ENCODE measurements around the gene TSEN34. TPM values are rescaled to one million over a fixed set of nuclear protein-coding genes. Genes with fewer than 3 reads are reported as not detected.
"Not testable (repeated sequence)": the region's sequence is repeated elsewhere in the genome, so short reads cannot be mapped to it uniquely, and the experiment has no call there.

Gene TSEN34
- total RNA-seq, 1 donor from 2014 or later, result 8.9 TPM

DNA sequence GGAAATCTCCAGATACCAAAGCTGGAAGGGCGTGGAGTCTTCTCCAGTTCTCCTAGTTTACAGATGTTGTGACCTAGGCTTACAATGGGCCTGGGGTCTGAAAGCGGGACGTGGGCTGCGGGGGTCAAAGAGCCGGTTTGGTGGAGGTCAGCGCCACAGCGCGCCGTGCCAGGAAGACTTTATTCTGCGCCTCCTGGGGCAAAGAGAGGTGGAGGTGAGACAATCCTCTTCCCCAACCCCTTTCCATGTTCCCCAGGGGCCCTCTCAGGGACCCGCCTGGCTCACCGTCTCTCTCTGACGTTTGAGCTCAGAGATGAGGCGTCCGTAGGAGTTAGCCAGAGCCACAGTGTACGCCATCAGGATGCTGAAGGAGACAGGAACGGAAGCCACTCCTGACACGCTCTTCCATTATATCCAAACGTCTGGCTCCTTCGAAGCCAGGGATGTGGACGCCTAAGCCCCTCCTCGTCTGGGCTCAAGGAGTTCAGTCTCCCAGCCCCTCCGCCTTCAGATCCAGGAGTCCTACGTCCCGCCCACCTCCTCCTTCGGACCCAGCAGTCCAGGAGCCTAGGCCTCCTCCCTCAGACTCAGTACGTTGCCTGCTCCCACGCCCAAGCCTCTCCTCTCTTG, 30.8 kb upstream of the TSEN34 start:
- intact Hi-C loops (cut with micrococcal nuclease), result loop anchor here (5.0 kb wide), 1 partner anchor 302 kb away; the partner anchor contains the start of gene LENG9

DNA sequence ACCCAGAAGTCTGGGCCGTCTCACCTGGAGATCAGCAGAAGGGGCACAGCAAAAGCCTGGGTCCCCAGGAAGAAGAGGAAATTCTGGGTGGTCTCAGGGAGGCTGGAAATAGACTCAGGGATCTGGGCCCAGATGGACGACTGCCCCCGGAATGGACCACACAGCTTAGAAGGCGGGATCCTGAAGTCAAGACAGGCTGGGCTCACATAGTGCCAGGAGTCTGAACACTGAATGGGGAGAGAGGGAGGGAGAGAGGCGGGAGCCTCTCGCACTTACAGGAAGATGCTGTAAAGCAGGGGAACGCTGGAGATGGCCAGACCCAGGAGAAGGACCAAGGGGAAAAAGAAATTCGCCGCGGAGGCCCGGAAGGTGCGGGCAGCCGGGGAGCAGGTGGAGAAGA, 30.3 kb upstream of the TSEN34 start:
- intact Hi-C loops (cut with micrococcal nuclease), result loop anchor here (5.0 kb wide), 1 partner anchor 301 kb away; the partner anchor contains the start of gene LENG9

DNA sequence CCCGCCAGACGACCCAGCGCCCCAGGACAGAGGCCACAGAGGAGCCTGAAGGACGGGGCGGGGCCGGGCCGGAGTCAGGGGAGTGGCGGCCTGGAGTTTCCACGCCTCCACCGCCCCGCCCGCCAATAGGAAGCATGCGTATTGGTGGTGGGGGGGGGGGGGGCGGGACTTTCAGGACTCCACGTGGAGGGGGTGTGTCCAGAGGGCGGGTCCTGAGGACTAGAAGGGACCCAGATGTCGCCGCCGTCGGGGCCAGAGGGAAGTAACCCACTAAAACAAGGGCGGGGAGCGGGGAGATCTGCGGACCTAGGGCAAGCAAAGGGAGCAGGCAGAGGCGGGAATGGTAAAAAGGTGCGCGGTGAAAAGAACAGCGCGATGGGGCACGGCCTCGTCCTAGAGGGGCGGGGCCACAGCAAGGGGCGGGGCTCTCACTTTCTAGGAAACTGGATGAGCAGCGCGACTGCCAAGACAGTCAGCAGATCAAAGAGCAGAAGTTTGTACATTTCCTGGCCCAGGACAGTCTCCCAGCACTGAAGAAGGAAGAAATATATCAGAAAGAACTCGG, 28.8 kb upstream of the TSEN34 start:
- intact Hi-C loops (cut with micrococcal nuclease), result loop anchor here (1.0 to 5.0 kb wide), 2 partner anchors 28 to 300 kb away; partner anchors contain the start of gene LENG9

DNA sequence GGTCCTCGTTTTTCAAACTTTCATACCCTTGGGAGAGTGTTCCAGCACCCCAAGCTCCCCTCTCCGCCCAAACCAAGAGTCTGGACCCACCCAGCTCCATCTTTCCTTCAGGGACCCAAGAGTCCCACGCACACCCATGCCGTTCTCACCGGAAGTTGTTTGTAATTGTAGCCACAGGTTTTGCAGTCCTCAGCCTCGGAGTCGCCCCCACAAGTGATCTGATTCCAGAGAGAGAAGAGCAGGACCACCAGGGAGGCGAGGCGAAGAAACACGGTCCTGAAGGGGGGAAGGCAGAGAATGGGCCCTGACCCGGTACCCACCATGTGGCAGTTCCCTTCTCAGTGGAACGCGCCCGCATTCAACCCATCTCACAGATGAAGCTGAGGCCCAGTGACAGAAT, 28.2 kb upstream of the TSEN34 start:
- intact Hi-C loops (cut with micrococcal nuclease), result loop anchor here (1.0 to 5.0 kb wide), 2 partner anchors 27 to 299 kb away; partner anchors contain the start of gene LENG9

DNA sequence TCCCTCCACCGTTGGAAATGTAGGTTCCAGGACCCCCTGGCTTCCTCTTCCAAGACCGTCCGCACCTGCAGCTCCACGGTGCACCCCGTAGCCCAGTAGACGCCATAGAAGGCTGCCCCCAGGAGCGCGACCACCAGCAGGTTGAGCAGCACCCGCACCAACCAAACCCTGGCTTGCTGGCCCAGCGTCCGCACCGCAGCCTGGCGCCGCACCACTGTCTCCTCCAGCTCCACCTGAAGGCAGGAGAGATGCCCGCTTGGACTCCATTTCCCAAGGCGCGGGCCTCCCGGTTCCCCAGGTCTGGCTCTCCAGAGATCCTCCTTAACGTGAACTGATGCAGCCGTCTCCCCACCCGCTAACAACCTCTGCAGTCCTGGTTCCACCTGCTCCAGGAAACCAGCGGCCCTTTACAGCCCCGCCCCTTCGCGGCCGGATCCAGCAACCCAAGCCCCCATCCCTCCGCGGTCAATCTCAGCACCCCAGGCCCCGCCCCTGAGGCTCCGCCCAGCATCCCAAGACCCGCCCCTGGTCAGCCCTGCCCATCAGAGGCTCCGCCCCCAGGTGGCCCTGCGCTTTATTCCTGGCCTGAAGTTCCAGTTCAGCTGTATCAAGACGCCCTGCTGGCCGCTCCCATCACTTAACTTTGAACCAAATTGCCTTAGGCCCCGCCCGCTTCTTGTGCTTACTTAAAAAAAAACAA, 26.6 kb upstream of the TSEN34 start:
- intact Hi-C loops (cut with micrococcal nuclease), result loop anchor here (5.0 kb wide), 1 partner anchor 298 kb away; the partner anchor contains the start of gene LENG9

DNA sequence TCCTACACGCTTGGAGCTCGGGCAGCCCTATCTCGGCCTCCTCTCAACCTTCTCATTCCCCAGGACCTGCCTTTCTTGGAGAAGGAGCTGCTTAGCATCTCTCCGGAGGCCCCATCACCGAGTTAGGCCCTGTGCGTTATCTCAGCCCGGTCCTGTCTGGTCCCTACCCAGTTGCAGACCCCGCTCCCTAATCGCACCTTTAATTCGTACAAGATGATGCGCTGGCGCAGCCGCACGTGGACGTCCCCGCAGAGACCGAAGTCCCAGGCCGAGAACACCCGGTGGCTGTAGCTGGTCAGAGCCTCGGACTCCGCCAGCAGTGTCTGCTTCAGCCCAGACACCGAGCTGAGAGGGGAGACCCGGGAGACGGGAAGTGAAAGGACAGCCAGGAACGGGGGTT, 25.9 kb upstream of the TSEN34 start:
- intact Hi-C loops (cut with micrococcal nuclease), result no loop called here

DNA sequence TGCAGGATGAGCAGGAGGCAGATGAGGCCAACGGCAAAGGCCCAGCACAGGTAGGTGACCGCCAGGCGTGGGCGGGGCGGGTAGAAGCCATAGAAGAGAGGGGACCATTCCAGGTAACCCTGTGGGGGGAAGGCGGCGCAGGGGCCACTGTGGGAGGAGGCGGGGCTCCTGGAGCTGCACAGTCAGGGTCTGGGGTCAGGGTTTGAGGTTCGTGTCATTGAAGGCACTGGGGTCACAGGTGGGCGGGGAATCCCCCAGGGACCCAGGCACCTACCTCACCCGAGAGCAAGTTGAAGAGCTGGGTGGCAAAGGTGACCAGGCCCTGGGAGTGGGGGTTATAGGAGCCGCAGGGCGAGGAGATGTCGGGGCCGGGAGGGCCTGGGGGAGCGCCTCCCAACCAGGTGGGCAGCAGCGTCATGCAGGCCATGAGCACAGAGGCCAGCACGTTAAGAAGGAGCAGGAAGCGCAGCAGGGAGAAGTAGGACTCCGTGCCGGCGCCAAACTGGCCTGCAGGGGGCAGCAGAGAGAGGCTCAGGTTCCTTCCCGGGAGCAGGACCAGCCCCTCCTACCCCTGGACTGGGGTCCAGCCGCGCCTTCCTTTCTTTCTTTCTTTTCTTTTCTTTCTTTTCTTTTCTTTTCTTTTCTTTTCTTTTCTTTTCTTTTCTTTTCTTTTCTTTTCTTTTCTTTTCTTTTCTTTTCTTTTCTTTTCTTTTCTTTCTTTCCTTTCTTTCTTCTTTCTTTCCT, 22.8 kb upstream of the TSEN34 start:
- intact Hi-C loops (cut with micrococcal nuclease), result loop anchor here (1.0 kb wide), 1 partner anchor 63 kb away; no protein-coding TSS in a partner anchor

DNA sequence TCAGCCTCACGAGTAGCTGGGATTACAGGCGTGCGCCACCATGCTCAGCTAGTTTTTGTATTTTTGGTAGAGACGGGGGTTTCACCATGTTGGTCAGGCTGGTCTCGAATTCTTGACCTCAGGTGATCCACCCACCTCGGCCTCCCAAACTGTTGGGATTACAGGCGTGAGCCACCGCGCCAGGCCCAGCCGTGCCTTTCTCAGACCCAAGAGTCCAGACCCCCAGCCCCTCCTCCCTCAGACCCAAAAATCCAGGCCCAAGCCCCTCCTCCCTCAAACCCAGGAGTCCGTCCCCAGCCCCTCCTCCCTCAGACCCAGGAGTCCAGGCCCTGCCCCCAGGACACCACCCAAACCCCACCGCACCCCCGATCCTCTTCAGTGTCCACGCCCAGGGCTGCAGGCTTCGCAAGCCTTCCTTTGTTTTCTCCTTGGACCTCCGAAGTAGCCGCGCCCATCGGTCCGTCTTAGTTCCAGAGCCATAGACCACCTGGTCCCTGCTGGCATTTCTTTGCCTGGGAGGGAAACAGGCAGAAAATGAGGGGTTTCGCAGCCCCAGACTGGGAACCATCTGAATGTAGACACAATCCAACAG, 21.9 kb upstream of the TSEN34 start:
- intact Hi-C loops (cut with micrococcal nuclease), result no loop called here

DNA sequence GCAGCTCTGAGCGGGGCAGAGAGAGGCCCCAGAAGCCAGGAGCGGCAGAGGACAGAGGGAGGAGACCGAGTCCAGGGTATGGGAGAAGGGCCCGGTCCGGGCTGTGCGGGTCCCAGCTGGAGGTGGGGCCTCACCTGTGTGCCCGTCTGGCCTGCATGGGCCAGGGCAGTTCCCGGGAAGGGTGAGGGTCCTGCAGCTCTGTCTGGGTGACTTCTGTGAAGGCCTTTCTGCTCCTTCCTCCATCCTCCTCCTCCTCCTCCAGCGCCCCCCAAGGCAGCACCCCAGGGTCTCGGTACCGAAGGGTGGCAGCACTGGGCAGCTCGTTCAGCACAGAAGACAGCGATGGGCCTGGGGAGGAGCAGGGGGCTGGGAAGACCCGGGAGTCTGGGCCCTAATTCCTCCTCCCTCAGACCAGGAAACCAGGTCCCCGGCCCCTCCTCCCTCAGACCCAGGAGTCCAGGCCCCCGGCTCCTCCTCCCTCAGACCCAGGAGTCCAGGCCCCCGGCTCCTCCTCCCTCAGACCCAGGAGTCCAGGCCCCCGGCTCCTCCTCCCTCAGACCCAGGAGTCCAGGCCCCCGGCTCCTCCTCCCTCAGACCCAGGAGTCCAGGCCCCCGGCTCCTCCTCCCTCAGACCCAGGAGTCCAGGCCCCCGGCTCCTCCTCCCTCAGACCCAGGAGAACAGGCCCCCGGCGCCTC, 19.2 kb upstream of the TSEN34 start:
- intact Hi-C loops (cut with micrococcal nuclease), result not testable (repeated sequence)

DNA sequence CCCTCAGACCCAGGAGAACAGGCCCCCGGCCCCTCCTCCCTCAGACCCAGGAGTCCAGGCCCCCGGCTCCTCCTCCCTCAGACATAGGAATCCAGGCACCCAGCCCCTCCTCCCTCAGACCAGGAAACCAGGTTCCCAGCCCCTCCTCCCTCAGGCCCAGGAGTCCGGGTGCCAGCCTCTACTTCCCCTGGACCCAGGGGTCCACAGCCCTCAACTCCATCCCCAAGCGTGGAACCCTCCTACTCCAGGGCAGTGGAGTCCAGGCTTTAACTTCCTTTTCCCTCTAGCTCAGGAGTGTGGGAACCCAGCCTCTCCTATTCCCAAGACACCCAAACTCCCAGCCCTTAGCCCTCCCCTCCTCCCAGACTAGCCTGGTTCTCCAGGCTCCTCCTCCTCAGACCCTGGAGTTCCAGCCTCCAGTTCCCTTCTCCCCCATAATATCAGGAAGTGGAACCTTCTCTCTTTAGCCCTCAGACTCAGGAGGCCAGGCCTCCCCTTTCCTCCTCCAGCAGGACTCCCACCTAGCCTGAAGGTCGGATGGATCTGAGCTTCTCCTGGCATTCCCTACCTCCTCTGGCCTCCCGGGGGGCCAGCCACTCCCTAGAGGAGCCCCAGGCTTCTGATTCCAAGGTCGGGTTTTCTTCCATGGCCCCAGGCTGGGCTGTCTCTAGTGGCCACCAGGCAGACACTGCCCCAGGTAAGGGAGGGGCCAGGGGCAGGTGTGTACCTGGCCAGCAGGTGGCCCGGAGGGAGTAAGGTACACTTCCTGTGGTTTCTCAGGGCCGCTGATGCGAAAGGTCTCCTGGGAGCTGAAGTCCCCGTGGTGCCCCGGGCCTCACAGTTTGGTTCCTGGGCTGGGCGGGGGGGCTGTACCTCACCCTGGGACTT, 18.4 kb upstream of the TSEN34 start, which contains the start of gene TMC4:
Gene TMC4, minus strand, starts transcription at position 690 of the 888 bp plus-strand sequence. Its CDS starts 43 bp downstream, at position 647.
- intact Hi-C loops (cut with micrococcal nuclease), result no loop called here

DNA sequence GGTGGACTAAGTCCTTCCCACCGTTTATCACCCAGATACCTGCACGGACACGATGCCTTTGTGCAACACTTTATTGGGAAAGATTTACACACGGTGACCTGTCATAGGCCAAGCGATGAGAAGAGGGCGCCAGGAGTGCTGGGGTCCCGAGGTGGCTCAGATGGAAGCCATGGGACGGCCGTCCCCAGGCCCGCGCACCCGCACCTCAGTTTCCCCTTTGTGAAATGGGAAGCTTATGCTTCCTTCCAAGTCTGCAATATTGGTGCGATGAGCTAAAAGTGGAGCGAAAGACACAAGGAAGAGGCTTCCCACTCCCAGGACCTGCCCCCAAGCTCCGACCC, 17.8 kb upstream of the TSEN34 start:
- intact Hi-C loops (cut with micrococcal nuclease), result no loop called here

DNA sequence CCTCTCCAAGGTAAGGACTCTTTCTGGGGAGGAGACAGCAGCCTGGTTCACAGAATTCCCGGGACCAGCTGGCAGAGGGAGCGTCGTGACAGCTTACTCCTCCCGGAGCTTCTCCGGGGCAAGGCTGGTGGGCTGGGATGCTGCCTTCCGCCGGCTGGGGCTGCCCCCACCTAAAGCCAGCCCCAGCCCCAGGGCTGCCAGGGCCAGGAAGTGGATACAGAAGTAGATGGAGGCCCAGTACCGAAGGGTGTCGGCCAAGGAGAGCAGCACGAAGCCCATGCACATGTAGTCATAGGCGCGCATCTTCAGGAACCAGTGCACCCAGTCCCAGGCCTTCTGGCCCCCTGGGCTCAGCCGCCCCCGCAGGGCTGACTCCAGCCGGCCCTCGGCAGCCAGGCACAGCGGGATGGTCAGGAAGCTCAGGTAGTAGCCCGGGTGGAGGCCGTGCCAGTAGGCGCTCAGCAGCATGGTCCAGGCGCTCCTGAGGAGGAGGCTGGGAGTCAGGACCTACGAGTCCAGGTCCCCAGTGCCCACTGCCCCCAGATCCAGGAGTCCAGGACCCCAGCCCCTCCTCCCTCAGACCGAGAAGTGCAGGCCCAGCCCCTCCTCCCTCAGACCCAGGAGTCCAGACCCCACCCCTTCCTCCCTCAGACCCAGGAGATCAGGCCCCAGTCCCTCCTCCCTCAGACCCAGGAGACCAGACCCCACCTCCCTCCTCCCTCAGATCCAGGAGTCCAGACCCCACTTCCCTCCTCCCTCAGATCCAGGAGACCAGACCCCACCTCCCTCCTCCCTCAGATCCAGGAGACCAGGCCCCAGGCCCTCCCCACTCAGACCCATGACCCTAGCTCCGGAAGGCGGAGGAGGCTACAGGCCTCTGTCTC, 16.9 kb upstream of the TSEN34 start:
- intact Hi-C loops (cut with micrococcal nuclease), result no loop called here

DNA sequence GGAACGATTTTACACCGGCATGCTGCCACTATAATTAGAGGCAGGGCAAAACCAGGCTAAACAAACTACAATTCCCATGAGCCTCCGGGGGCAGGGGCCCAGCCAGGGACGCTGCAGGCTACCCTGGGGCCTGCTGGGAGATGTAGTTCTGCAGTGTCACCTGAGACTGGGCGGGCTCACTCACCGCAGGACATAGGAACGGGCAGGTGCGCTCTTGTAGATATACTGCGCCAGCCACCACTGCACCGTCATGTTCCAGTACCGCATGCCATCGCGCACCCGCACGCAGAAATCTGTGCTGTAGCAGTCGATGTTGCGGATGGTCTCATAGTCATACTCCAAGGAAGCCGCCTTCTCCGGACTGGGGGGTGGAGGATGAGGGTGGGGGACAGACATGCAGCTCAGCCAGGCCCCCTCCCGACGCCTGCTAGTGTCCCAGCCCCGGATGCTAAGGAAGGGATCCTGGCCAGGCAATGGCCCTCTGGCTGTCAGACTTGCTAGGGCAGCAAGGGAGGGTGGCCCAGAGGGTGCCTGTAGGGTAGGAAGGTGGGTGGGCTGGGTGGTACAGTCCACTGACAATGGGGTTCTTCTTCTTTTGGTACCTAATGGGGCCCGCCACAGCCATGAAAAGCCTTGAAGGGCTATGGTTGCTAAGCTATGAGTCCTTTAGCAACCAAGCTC, 12.4 kb upstream of the TSEN34 start:
- intact Hi-C loops (cut with micrococcal nuclease), result no loop called here

DNA sequence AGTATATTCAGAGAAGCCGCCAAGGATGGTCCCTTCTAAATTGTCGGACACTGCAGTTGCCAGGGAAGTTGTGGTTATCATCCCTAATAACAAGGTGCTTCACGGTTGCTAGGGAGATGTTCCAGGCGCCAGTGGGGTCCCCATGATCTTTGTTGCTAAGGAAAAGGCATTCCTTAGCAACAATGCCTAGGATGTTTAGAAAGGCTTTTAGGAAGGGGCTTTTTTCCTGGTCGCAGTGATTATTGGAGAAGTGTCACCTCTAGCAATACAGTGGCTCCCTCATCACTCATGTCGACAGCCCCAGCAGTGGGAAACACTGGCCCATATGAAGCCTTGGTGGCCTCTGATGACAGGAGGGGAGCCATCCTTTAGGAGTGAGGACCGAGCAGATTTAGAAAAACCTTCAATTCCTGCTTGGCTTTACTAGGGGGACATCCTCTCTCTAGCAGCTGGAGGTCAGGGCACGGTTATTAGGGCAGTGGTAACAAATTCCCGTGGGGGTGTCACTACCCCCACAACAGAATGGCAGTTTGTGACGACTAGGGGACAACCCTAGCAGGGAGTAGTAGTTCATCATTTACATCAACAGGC, 11.8 kb upstream of the TSEN34 start:
- intact Hi-C loops (cut with micrococcal nuclease), result no loop called here

DNA sequence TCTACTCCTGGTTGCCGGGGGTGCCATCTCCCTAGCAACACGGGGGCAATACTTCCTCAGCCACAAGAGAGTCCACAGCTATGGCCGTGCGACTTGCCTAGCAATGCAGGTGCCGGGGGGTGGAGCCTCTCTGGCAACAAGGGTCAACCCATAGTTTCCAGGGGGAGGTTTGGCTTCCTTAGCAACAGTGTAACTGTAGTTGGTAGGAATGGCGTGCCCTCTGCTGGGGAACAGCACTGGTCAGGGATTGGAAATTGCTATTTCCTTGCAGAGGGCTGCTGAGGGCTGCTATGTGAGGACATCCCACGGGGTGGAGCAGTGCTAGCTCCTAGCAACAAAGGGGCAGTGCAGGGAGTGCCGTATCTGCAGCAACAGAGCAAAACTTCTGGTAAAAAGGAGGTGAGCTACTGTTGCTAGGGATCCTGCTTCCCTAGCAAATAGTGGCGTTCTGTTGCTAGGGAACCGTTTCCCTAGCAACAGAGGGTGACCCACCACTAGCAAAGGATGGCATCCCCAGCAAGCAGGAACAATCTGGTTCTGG, 11.1 kb upstream of the TSEN34 start:
- intact Hi-C loops (cut with micrococcal nuclease), result no loop called here

DNA sequence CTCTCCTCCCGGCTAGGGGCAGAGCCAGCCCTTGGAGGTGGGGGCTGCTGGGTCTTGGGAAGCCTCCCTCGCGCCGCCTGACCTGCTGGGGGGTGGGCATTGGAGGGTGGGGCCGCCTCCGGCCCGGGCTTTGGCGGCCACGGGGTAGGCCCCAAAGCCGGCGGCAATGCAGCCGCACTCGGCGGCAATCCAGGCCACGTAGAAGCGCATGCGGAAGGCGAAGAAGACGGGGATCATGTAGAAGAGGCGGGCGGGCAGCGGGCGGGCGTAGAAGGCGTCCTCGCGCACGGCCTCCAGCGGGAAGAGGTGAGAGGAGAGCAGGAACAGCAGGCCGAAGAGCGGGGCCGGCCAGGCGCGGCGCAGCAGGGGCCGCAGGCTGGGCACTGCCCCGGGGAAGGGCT, 10.4 kb upstream of the TSEN34 start:
- intact Hi-C loops (cut with micrococcal nuclease), result no loop called here

DNA sequence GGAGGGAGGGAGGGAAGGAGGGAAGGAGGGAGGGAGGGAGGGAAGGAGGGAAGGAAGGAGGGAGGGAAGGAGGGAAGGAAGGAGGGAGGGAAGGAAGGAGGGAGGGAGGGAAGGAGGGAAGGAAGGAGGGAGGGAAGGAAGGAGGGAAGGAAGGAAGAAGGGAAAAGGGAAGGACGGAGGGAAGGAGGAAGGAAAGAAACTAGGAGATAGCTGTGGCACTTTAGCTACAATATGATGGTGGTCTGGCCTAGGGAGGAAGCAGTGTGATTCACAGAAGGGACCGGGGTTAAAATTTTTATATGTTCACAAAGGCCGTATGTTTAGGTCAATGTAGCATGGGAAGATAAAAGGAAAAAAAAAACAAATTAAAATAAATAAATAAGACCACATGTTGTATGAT, 9.2 kb upstream of the TSEN34 start:
- intact Hi-C loops (cut with micrococcal nuclease), result not testable (repeated sequence)

All from T-helper 2 cell treated with Interferon-gamma antibody and Interleukin-4, amounts not matched to agents 100 ng/mL and 5 ng/mL, for 36 hours (primary cell).